RWPE1 (cell line): ENCODE results near the gene CDH12.
A peak's percentile ranks its signal among the peaks of the same experiment; 100 is the strongest.

Experiments used
- CTCF ChIA-PET: fragments of 350-600 bp; sonication (Branson Sonifier 250); formaldehyde crosslinking; extraction: SDS; loops from one replicate; lab custom pipeline; 2021; lab: Yijun Ruan, JAX
- POLR2A ChIA-PET: fragments of 400-600 bp; formaldehyde crosslinking; extraction: SDS; loops from one replicate; lab custom pipeline; 2020; ENCODE audit warnings: antibody characterized with exemption; ENCODE audit not compliant: low non-redundant PET; lab: Yijun Ruan, JAX
- DNase-seq: peaks from one replicate; pipeline ENCODE4 v3.0.0; 2012; ENCODE audit warnings: low spot score
- H3K27ac ChIP-seq: fragments of 450-650 bp; 2 replicates; pipeline ENCODE4 v1.5.1; 2017
- CTCF ChIP-seq: fragments of 450-650 bp; conservative IDR thresholded peaks from 2 replicates; pipeline ENCODE4 v1.5.1; 2017; ENCODE audit warnings: low read depth, mild to moderate bottlenecking

CDH12 gene

GRCh38 chr5:21791304-21791703 lies 1061.8 kb downstream of the CDH12 start:
- no peak for TF ChIP-seq CTCF
- no peak for DNase-seq
- H3K27ac ChIP-seq: no peak overlapping the region
- ChIA-PET CTCF (no interaction called here), POLR2A (no interaction called here)

GRCh38 chr5:21784487-21784886 lies 1068.7 kb downstream of the CDH12 start:
- ChIA-PET CTCF (no interaction called here), POLR2A (no interaction called here)
- no peak for DNase-seq
- TF ChIP-seq CTCF: no peak
- H3K27ac ChIP-seq: no peak overlapping the region

- no peak for TF ChIP-seq CTCF
- CTCF ChIA-PET: no interaction called here
- DNase-seq: no peak
- H3K27ac ChIP-seq: no peak overlapping the region
- POLR2A ChIA-PET: no interaction called here
These were observed 1070.0 kb downstream of the CDH12 start for GRCh38 chr5:21783074-21783679.

- CTCF ChIA-PET: no interaction called here
- H3K27ac ChIP-seq: no peak overlapping the region
- no peak for DNase-seq
- POLR2A ChIA-PET: no interaction called here
- TF ChIP-seq CTCF: no peak
These were observed 1076.7 kb downstream of the CDH12 start for GRCh38 chr5:21776466-21776865.

GRCh38 chr5:21774801-21775200 lies 1078.3 kb downstream of the CDH12 start:
- ChIA-PET CTCF (no interaction called here), POLR2A (no interaction called here)
- no peak for TF ChIP-seq CTCF
- DNase-seq: peak; percentile 82
- H3K27ac ChIP-seq: no peak overlapping the region

- DNase-seq: no peak
- CTCF ChIA-PET: no interaction called here
- POLR2A ChIA-PET: no interaction called here
- TF ChIP-seq CTCF: no peak
- no peak overlapping the region for H3K27ac ChIP-seq
These were observed 1078.9 kb downstream of the CDH12 start for GRCh38 chr5:21774281-21774680.
